Upper lobe of right lung (tissue), 1 donor: ENCODE measurements around the gene IL1RN. TPM values are rescaled to one million over a fixed set of nuclear protein-coding genes. Genes with fewer than 3 reads are reported as not detected.

Experiments
- ATAC-seq: fragments of 200-7000 bp; cut with Tn5 transposase; one replicate; pipeline ENCODE4 v1.9.1; 2020; ENCODE audit warnings: mild to moderate bottlenecking, moderate library complexity
- DNase-seq: peaks from one replicate; pipeline ENCODE4 v3.0.0-alpha.2; 2020
- H3K27ac ChIP-seq: fragments of 200-600 bp; one replicate; pipeline ENCODE4 v1.8.0; 2022
- H3K27me3 ChIP-seq: fragments of 200-600 bp; one replicate; pipeline ENCODE4 v1.8.0; 2022; ENCODE audit warnings: mild to moderate bottlenecking
- H3K36me3 ChIP-seq: fragments of 200-600 bp; one replicate; pipeline ENCODE4 v1.8.0; 2022
- H3K4me1 ChIP-seq: fragments of 200-600 bp; one replicate; pipeline ENCODE4 v1.8.0; 2022
- H3K4me3 ChIP-seq: fragments of 200-600 bp; one replicate; pipeline ENCODE4 v1.8.0; 2022; ENCODE audit warnings: mild to moderate bottlenecking
- H3K9me3 ChIP-seq: fragments of 200-600 bp; one replicate; pipeline ENCODE4 v1.8.0; 2022
- CTCF ChIP-seq: fragments of 200-600 bp; IDR thresholded peaks from one replicate; pipeline ENCODE4 v1.8.0; 2022; ENCODE audit warnings: antibody characterized with exemption
- intact Hi-C: fragments of 100-400 bp; cut with DNase I; formaldehyde crosslinking; loops from one replicate; pipeline ENCODE4 v1.11.0; 2022
- total RNA-seq: library from RNA; stranded (reverse); fragmentation: NEBNext Ultra II Directional; extraction: Animal tissue kit (Norgen Biotek cat#: 25700); gene quantifications from one replicate; pipeline ENCODE4 v1.2.1, GENCODE V29; 2021
- donor health status: DM: no; HTN: yes; CAD: no; lungs with severe emphysema.

The IL1RN gene
- total RNA-seq, 1 donor from 2014 or later: 41.7 TPM

DNA sequence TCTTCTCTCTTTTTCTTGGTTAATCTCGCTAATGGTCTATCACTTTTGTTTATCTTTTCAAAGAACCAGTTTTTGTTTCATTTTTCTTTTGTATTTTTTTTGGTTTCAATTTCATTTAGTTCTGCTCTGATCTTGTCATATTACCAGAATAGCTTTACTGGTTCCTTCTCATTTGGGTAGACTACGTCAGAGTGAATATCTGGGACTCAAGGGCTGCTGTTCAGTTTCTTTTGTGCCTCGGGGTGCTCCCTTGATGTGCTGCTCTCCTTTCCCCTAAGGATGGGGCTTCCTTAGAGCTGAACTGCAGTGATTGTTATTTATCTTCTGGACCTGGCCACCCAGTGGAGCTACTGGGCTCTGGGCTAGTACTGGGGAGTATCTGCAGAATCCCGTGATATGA lies 29.4 kb upstream of the IL1RN start:
- no peaks in the 10 kb centered on the region for H3K36me3 ChIP-seq
- DNase-seq: no peak
- no peak overlapping the region for H3K4me3 ChIP-seq
- no peaks in the 10 kb centered on the region for H3K27me3 ChIP-seq
- no peaks in the 10 kb centered on the region for H3K9me3 ChIP-seq
- intact Hi-C loops: no loop called here
- H3K27ac ChIP-seq: no peak overlapping the region
- no peaks in the 10 kb centered on the region for H3K4me1 ChIP-seq
- TF ChIP-seq CTCF: no peak
- no peak for ATAC-seq

- Histone ChIP-seq H3K36me3 (no peaks in the 10 kb centered on the region), H3K27me3 (no peaks in the 10 kb centered on the region), H3K4me1 (no peaks in the 10 kb centered on the region), H3K9me3 (no peaks in the 10 kb centered on the region), H3K27ac (no peak overlapping the region), H3K4me3 (no peak overlapping the region)
- DNase-seq: no peak
- intact Hi-C loops: no loop called here
- ATAC-seq: no peak
- TF ChIP-seq CTCF: no peak
These were observed 28.9 kb upstream of the IL1RN start for GRCh38 chr2:113098532-113098931.

DNA sequence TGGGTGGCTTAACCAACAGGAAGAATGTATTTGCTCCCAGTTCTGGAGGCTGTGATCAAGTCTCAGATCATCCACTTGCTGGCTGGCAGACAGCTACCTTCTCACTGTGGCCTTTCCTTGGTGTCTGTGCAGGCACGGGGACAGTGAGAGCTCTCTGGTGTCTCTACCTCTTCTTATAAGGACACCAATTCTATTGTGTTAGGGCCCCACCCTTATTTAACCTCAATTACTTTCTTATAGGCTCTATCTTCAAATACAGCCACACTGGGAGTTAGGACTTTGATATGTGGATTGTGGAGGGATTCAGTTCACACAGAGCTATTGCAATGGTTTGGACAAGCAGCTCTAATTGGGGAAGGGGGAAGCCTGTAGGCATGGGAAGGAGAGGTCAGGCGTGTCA lies 25.3 kb upstream of the IL1RN start:
- Histone ChIP-seq H3K9me3 (no peaks in the 10 kb centered on the region), H3K4me3 (no peak overlapping the region), H3K27ac (no peak overlapping the region), H3K36me3 (no peaks in the 10 kb centered on the region), H3K4me1 (no peaks in the 10 kb centered on the region), H3K27me3 (no peaks in the 10 kb centered on the region)
- intact Hi-C loops: no loop called here
- TF ChIP-seq CTCF: no peak
- ATAC-seq (no peak), DNase-seq (no peak)

DNA sequence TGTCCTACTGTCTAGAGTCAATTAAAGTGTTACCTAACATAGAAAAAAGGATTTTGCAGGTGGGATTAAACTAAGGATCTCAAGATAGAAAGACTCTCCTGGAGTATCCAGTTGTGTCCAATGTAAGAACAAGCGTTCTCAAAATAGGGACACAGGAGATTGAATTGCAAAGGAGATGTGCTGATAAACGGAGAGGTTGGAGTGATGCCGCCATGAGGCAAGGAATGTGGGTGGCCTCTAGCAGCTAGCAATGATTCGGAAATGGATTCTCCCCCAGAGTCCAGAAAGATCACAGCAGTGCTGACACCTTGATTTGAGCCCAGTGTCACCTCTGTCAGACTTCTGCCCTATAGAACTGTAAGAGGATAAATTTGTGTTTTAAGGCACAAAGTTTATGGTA lies 24.1 kb upstream of the IL1RN start:
- Histone ChIP-seq H3K27me3 (no peaks in the 10 kb centered on the region), H3K36me3 (no peaks in the 10 kb centered on the region), H3K9me3 (no peaks in the 10 kb centered on the region), H3K4me1 (no peaks in the 10 kb centered on the region), H3K4me3 (no peak overlapping the region), H3K27ac (no peak overlapping the region)
- DNase-seq (no peak), ATAC-seq (no peak)
- TF ChIP-seq CTCF: no peak
- intact Hi-C loops: no loop called here

GRCh38 chr2:113104054-113104611 lies 23.3 kb upstream of the IL1RN start:
- Histone ChIP-seq H3K27ac (no peak overlapping the region), H3K4me1 (no peaks in the 10 kb centered on the region), H3K9me3 (no peaks in the 10 kb centered on the region), H3K4me3 (no peak overlapping the region), H3K27me3 (no peaks in the 10 kb centered on the region), H3K36me3 (no peaks in the 10 kb centered on the region)
- ATAC-seq (peak; percentile 85), DNase-seq (no peak)
- no peak for TF ChIP-seq CTCF
- intact Hi-C loops: no loop called here
